CD4-positive, alpha-beta T cell (primary cell): ENCODE data around the gene PITRM1. TPM values are rescaled to one million over a fixed set of nuclear protein-coding genes. Genes with fewer than 3 reads are reported as not detected.

Source experiments
- ATAC-seq: fragments of 200-7000 bp; cut with Tn5 transposase; one replicate; pipeline ENCODE4 v1.10.0; 2022; ENCODE audit warnings: mild to moderate bottlenecking; ENCODE audit not compliant: poor library complexity
- CTCF ChIA-PET: fragments of 350-600 bp; sonication (Branson Sonifier 250); formaldehyde crosslinking; loops from one replicate; lab custom pipeline; 2021; ENCODE audit warnings: antibody characterized with exemption, inconsistent platforms; lab: Charles Lee
- POLR2A ChIA-PET: fragments of 350-600 bp; sonication (Branson Sonifier 250); formaldehyde crosslinking; loops from one replicate; lab custom pipeline; 2021; ENCODE audit warnings: antibody characterized with exemption, inconsistent platforms; lab: Charles Lee
- DNase-seq, 14 experiments: peaks; one replicate each; pipeline ENCODE4 v3.0.0-alpha.2; 2013 to 2020; ENCODE audit warnings: mixed read lengths in 2 of 14
- H3K27ac ChIP-seq, 2 donors: one replicate each; pipeline versions ENCODE4 v1.5.1 to v1.7.0; 2013; ENCODE audit warnings: low read length in 2 of 2, low read depth in 1 of 2, mild to moderate bottlenecking in 1 of 2
- H3K27me3 ChIP-seq, 2 experiments: 1 replicate in 1 of 2; 2 replicates in 1 of 2; pipeline versions ENCODE4 v1.6.1 to v1.7.0; 2013; ENCODE audit warnings: low read length in 2 of 2, control low read depth in 1 of 2, mild to moderate bottlenecking in 1 of 2, moderate library complexity in 1 of 2; ENCODE audit not compliant: insufficient read depth in 2 of 2, control insufficient read depth in 1 of 2
- H3K36me3 ChIP-seq: one replicate; pipeline ENCODE4 v1.6.1; 2013; ENCODE audit warnings: low read length, control low read depth; ENCODE audit not compliant: insufficient read depth
- H3K4me1 ChIP-seq: one replicate; pipeline ENCODE4 v1.6.1; 2013; ENCODE audit warnings: low read length, control low read depth; ENCODE audit not compliant: insufficient read depth
- H3K4me3 ChIP-seq: one replicate; pipeline ENCODE4 v1.5.1; 2013; ENCODE audit warnings: mild to moderate bottlenecking, low read length, moderate library complexity
- H3K9me3 ChIP-seq, 2 experiments: 1 replicate in 1 of 2; 2 replicates in 1 of 2; pipeline versions ENCODE4 v1.6.1 to v1.7.0; 2013; ENCODE audit warnings: low read length in 2 of 2, mild to moderate bottlenecking in 2 of 2, control low read depth in 1 of 2, moderate library complexity in 1 of 2; ENCODE audit not compliant: control insufficient read depth in 1 of 2, insufficient read depth in 1 of 2
- H3K27ac Mint-ChIP-seq: one replicate; pipeline ENCODE4 v1.8.0; 2020; ENCODE audit warnings: mixed read lengths
- H3K27me3 Mint-ChIP-seq: one replicate; pipeline ENCODE4 v1.8.0; 2021; ENCODE audit warnings: mixed read lengths
- H3K36me3 Mint-ChIP-seq: one replicate; pipeline ENCODE4 v1.8.0; 2021; ENCODE audit warnings: low read depth, mixed read lengths
- H3K4me1 Mint-ChIP-seq: one replicate; pipeline ENCODE4 v1.8.0; 2021; ENCODE audit warnings: low read depth, mixed read lengths
- H3K4me3 Mint-ChIP-seq: one replicate; pipeline ENCODE4 v1.8.0; 2020; ENCODE audit warnings: mild to moderate bottlenecking, mixed read lengths
- H3K9me3 Mint-ChIP-seq: one replicate; pipeline ENCODE4 v1.8.0; 2020; ENCODE audit warnings: mixed read lengths
- CTCF ChIP-seq: fragments of 200-600 bp; IDR thresholded peaks from one replicate; pipeline ENCODE4 v1.8.0; 2022; ENCODE audit warnings: antibody characterized with exemption, mild to moderate bottlenecking
- intact Hi-C, 2 experiments: fragments of 100-400 bp; cut with DNase I in 1 of 2; cut with micrococcal nuclease in 1 of 2; formaldehyde crosslinking; loops; one replicate each; pipeline versions ENCODE4 v1.15.1 to v1.9.0; 2023 to 2025; cut with DNase I, micrococcal nuclease
- total RNA-seq, 174 experiments: library from RNA in 2 of 174; stranded (reverse) in 2 of 174; gene quantifications; one replicate each; pipeline ENCODE4 v1.2.3 and lab custom pipeline; 2021 to 2026

Gene PITRM1
- total RNA-seq, 2 experiments from 2014 or later = 76.7 to 77.8 TPM

DNA sequence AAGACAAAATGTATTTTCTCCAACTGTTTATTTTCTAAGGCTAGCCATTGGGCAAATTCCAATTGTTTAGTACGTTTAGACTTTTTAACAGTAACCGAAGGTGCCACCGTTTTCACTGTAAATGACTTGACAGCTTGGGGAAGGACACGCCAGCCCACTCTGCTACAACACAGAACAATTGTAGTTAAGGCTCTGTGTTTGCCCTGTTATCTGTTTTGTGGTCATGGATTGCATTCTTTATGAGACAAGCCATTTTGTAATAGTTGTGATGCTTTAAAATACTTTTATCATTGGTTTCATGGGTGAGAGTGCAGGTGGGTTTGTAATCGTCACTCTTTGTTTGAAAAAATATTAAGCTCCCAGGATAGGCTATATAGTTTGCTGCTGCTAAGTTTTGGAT, 6.6 kb upstream of the PITRM1 start:
- Mint-ChIP-seq H3K9me3 (no peaks in the 10 kb centered on the region), H3K4me1 (no peaks in the 10 kb centered on the region), H3K36me3 (no peaks in the 10 kb centered on the region), H3K27ac (no peak overlapping the region), H3K27me3 (peaks cover 13% of the 10 kb centered on the region), H3K4me3 (no peak overlapping the region)
- DNase-seq (no peak), ATAC-seq (no peak)
- H3K4me1 ChIP-seq = no peaks in the 10 kb centered on the region
- POLR2A ChIA-PET = no interaction called here
- H3K36me3 ChIP-seq = no peaks in the 10 kb centered on the region
- CTCF ChIA-PET = no interaction called here
- intact Hi-C loops = no loop called here
- no peak overlapping the region for H3K27ac ChIP-seq
- no peak overlapping the region for H3K4me3 ChIP-seq
- no peaks in the 10 kb centered on the region for H3K9me3 ChIP-seq
- TF ChIP-seq CTCF = no peak
- H3K27me3 ChIP-seq = peaks cover 0 to 4% of the 10 kb centered on the region in 2 experiments

DNA sequence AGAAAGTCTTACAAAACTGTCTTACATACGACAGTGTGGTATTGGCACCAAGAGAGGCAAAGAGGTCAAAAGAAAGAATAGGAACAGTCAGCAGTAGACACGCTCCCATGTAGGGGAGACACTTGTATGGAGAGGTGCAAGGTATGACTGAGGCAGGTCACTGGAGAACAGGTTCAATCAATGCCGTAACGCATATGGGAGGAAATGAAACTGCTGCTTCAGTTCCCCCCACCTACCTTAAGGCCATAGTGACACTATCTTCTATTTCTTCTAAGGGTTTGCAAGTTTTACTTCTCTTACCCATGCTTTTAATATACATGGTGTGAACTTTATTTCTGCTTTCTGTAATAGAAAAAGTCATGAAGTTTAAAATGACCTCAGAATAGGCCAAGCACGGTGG, 5.5 kb upstream of the PITRM1 start:
- Mint-ChIP-seq H3K27me3 (peaks cover 12% of the 10 kb centered on the region), H3K4me1 (peaks cover 2% of the 10 kb centered on the region), H3K9me3 (no peaks in the 10 kb centered on the region), H3K27ac (no peak overlapping the region), H3K36me3 (no peaks in the 10 kb centered on the region), H3K4me3 (no peak overlapping the region)
- peaks cover 8% of the 10 kb centered on the region for H3K4me1 ChIP-seq
- ChIA-PET POLR2A (no interaction called here), CTCF (no interaction called here)
- no peaks in the 10 kb centered on the region for H3K36me3 ChIP-seq
- intact Hi-C loops = no loop called here
- peaks cover 0 to 6% of the 10 kb centered on the region in 2 experiments for H3K9me3 ChIP-seq
- TF ChIP-seq CTCF = no peak
- no peak overlapping the region for H3K27ac ChIP-seq
- H3K4me3 ChIP-seq = no peak overlapping the region
- no peak for DNase-seq
- peaks cover 0 to 4% of the 10 kb centered on the region in 2 experiments for H3K27me3 ChIP-seq
- ATAC-seq = no peak

- H3K27ac ChIP-seq = no peak overlapping the region
These were observed 743 bp upstream of the PITRM1 start for GRCh38 chr10:3173171-3173878.

More at GRCh38 chr10:3173171-3173878, 743 bp upstream of the PITRM1 start:
- intact Hi-C loops = loop anchor here in 1 of 2 experiments (2.0 kb wide), 1 partner anchor 107 kb away; the partner anchor contains the start of gene PFKP
- Mint-ChIP-seq H3K27ac (peak overlapping the region; percentile 66), H3K27me3 (no peaks in the 10 kb centered on the region), H3K9me3 (no peaks in the 10 kb centered on the region), H3K4me3 (peak overlapping the region; percentile 75), H3K36me3 (peaks cover 27% of the 10 kb centered on the region), H3K4me1 (peaks cover 18% of the 10 kb centered on the region)
- Histone ChIP-seq H3K27me3 (no peaks in the 10 kb centered on the region), H3K36me3 (peaks cover 19% of the 10 kb centered on the region), H3K4me3 (peak overlapping the region; percentile 52), H3K4me1 (peaks cover 19% of the 10 kb centered on the region), H3K9me3 (peaks cover 0 to 6% of the 10 kb centered on the region in 2 experiments)
- ChIA-PET POLR2A (interaction anchor here (1.0 to 1.8 kb wide), 5 partner anchors 8 to 105 kb away, joined by 5 to 11 read pairs (median 6); partner anchors contain the start of gene PFKP), CTCF (interaction anchor here (1.5 kb wide), 1 partner anchor 1642 kb away, joined by 3 read pairs; no protein-coding TSS in a partner anchor)
- no peak for DNase-seq
- TF ChIP-seq CTCF = no peak
- peak; percentile 52 for ATAC-seq
